ENCODE data around the gene TMEM125. TPM values are rescaled to one million over a fixed set of nuclear protein-coding genes. Genes with fewer than 3 reads are reported as not detected.

TMEM125 gene
- total RNA-seq, 2 donors from 2014 or later, result 59.8 to 80.0 TPM

DNA sequence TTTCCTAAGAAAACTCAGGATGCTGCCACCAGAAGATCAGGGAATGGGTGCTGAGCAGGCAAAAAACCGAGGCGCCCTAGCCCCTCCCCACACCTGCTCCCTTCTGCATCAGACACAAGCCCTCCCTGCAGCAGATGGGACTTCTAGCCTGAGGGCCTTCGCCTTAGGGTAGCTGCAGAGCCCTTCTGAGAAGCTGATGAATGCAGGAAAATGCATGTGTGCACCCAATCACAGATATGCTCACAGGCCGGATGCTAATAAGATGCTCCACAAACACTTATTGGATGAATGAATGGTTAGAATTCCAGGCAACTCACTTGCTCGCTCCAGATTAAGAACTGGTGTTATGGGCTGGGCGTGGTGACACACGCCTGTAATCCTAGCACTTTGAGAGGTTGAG lies 22.4 kb downstream of the TMEM125 start:
- Histone ChIP-seq H3K27ac (no peak overlapping the region), H3K36me3 (no peaks in the 10 kb centered on the region), H3K9me3 (no peaks in the 10 kb centered on the region), H3K4me3 (no peak overlapping the region), H3K4me1 (peaks cover 4% of the 10 kb centered on the region), H3K9ac (ENCODE audit: low read depth in 2 of 2, low read length in 2 of 2) (no peak overlapping the region), H3K27me3 (no peaks in the 10 kb centered on the region)
- intact Hi-C loops (cut with DNase I), result no loop called here
- no peak for DNase-seq
- TF ChIP-seq, protein P1, sequence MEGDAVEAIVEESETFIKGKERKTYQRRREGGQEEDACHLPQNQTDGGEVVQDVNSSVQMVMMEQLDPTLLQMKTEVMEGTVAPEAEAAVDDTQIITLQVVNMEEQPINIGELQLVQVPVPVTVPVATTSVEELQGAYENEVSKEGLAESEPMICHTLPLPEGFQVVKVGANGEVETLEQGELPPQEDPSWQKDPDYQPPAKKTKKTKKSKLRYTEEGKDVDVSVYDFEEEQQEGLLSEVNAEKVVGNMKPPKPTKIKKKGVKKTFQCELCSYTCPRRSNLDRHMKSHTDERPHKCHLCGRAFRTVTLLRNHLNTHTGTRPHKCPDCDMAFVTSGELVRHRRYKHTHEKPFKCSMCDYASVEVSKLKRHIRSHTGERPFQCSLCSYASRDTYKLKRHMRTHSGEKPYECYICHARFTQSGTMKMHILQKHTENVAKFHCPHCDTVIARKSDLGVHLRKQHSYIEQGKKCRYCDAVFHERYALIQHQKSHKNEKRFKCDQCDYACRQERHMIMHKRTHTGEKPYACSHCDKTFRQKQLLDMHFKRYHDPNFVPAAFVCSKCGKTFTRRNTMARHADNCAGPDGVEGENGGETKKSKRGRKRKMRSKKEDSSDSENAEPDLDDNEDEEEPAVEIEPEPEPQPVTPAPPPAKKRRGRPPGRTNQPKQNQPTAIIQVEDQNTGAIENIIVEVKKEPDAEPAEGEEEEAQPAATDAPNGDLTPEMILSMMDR (IDR thresholded peaks at IDR 0.05), result no peak

DNA sequence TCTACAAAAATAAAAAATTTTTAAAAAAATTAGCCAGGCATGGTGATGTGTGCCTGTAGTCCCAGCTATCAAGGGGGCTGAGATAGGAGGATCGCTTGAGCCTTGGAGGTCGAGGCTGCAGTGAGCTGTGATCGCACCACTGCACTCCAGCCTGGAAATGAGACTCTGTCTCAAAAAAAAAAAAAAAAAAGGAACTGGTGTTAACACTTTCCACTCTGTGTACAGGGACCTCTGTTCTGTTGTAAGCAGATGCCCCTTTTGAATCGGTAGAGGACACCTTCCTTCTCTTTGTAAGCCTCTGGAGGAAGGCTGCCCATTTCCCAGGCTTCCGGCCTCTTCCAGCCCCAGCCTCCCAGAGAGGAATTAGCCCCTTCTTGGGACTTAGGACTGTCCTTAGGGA lies 22.9 kb downstream of the TMEM125 start:
- no peaks in the 10 kb centered on the region for H3K27me3 ChIP-seq
- H3K36me3 ChIP-seq, result no peaks in the 10 kb centered on the region
- TF ChIP-seq, protein P1 (IDR thresholded peaks at IDR 0.05), result no peak
- DNase-seq, result no peak
- H3K4me3 ChIP-seq, result no peak overlapping the region
- H3K4me1 ChIP-seq, result peaks cover 4% of the 10 kb centered on the region
- H3K9ac ChIP-seq (ENCODE audit: low read depth in 2 of 2, low read length in 2 of 2), result no peak overlapping the region
- intact Hi-C loops (cut with DNase I), result no loop called here
- no peaks in the 10 kb centered on the region for H3K9me3 ChIP-seq
- no peak overlapping the region for H3K27ac ChIP-seq

DNA sequence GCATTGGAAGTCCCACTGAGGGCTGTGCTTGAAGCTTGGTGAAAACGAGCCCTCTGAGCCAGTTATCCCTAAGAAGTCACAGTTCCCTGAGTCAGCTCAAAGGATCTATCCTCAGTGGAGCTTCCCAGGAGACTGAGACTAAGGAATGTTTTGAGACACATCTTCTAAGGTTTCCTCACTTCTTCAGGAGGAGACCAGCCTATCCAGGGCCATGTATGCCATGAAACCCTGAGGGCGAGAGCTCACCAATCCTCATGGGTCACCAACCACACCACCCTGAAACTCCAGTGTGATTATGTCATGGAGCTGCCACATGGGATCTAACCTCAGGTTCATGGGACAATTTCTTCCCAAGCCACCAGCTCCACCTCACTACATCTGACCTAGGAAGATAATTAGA lies 23.4 kb downstream of the TMEM125 start:
- intact Hi-C loops (cut with DNase I), result no loop called here
- Histone ChIP-seq H3K27ac (no peak overlapping the region), H3K36me3 (no peaks in the 10 kb centered on the region), H3K27me3 (no peaks in the 10 kb centered on the region), H3K4me1 (peaks cover 4% of the 10 kb centered on the region), H3K4me3 (no peak overlapping the region), H3K9me3 (no peaks in the 10 kb centered on the region), H3K9ac (ENCODE audit: low read depth in 2 of 2, low read length in 2 of 2) (no peak overlapping the region)
- TF ChIP-seq, protein P1 (IDR thresholded peaks at IDR 0.05), result no peak
- DNase-seq, result no peak

DNA sequence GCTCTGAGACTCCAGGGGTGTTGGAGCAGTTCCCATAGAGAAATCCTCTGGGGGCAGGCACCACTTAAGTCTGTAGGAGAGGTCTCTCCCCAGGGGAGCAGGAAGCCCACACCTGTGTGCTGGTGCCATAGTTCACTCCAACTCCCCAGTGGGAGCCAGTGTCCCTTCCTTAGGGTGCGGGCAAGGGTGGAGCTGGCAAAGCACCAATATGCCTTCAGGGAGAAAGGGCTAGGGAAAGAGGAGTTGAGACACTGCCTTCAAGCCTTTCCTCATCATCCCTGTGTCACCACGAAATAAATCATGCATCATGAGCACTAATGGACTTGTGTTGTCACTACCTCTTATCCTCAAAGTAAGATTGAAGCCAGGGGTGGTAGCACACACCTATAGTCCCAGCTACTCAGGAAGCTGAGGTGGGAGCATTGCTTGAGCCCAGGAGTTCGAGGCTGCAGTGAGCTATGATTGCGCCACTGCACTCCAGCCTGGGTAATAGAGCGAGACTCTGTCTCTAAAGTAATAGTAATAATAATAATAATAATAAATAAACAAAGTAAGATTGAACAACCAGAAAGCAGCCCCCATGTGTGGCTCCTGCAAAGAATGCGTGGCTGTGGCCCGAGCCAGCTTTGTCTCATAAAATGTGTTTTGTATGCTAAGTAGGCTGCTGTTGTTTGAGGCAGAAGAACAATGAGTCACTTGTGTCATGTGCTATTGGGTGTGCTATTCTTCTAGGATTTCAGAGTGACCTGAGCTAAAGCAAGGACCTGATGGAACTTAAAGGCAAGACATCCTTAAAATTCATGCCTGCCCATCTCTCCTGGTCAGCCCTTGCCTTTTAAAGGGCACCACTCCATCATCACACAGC lies 24.3 kb downstream of the TMEM125 start:
- peak; percentile 78 for DNase-seq
- Histone ChIP-seq H3K9me3 (no peaks in the 10 kb centered on the region), H3K36me3 (no peaks in the 10 kb centered on the region), H3K27ac (peak overlapping the region; percentile 31), H3K9ac (ENCODE audit: low read depth in 2 of 2, low read length in 2 of 2) (no peak overlapping the region), H3K4me3 (no peak overlapping the region), H3K4me1 (peaks cover 4% of the 10 kb centered on the region), H3K27me3 (no peaks in the 10 kb centered on the region)
- intact Hi-C loops (cut with DNase I), result no loop called here
- TF ChIP-seq, protein P1 (IDR thresholded peaks at IDR 0.05), result no peak

DNA sequence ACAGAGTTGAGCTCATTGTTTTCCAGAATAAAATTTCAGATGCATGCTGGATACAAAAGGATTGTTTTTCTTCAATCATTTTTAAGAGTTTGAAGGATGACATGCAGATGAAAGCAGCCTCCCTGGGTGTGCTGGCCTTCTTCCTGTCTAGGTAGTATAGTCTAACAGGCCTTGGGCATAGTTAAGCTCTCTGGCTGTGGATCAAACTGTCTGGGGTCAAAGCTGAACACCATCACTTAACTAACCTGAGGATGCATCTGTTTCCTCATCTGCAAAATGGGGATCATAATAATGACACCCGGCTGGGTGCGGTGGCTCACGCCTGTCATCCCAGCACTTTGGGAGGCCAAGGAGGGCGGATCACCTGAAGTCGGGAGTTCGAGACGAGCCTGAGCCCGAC lies 25.0 kb downstream of the TMEM125 start:
- intact Hi-C loops (cut with DNase I), result no loop called here
- H3K36me3 ChIP-seq, result no peaks in the 10 kb centered on the region
- DNase-seq, result no peak
- H3K9me3 ChIP-seq, result no peaks in the 10 kb centered on the region
- no peak overlapping the region for H3K9ac ChIP-seq (ENCODE audit: low read depth in 2 of 2, low read length in 2 of 2)
- peaks cover 4% of the 10 kb centered on the region for H3K4me1 ChIP-seq
- H3K27ac ChIP-seq, result peak overlapping the region; percentile 31
- no peaks in the 10 kb centered on the region for H3K27me3 ChIP-seq
- H3K4me3 ChIP-seq, result no peak overlapping the region
- TF ChIP-seq, protein P1 (IDR thresholded peaks at IDR 0.05), result no peak
